Measurements from ENCODE around the gene SHISA5. TPM values are rescaled to one million over a fixed set of nuclear protein-coding genes. Genes with fewer than 3 reads are reported as not detected.

Gene SHISA5, protein sequence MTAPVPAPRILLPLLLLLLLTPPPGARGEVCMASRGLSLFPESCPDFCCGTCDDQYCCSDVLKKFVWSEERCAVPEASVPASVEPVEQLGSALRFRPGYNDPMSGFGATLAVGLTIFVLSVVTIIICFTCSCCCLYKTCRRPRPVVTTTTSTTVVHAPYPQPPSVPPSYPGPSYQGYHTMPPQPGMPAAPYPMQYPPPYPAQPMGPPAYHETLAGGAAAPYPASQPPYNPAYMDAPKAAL
- 93.0 and 94.6 TPM in 2 replicates for total RNA-seq

DNA sequence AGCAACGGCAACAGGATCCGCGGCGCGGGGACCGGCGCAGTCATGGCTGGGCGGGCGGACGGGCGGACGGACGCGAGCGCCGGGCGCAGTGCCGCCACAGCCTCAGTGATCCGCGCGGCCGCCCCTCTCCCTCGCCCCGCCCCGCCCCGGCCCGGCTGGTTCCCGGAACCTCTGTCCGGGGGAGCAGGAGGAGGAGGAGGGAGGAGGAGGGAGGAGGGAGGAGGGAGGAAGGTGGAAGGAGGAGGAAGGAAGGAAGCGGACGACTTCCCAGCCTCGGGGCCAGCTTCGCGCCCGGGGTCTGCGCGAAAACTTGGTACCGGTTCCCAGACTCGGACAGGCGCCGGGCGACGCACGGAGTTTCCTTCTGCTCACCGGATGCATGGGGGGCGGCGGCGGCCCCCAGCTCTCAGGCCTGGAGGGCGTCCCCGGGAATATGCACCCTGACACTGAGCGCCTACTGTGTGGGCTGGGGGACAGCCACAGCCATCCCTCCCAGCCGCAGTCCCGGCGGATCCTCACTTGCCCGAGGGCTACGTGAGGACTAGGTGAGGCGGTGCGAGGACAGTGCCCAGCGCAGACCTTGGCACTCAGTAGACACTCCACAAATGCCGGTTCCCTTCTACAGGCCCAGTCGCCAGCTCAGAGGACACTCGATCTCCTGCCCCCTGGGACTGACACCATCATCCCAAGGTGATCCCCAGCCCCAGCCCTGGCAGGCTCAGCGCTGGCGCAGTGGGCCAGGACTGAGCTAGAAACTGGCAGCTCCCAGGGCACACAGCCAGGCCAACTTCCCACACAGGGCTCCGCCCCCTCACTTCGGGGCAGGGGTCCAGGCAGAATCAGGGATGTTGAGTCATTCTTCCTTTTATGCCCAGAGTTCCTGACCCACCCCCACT, at the start of gene SHISA5:
Gene SHISA5 (minus strand): TSS at position 124 of the 896 bp plus-strand sequence. CDS start 80 bp downstream, at position 44.

DNA sequence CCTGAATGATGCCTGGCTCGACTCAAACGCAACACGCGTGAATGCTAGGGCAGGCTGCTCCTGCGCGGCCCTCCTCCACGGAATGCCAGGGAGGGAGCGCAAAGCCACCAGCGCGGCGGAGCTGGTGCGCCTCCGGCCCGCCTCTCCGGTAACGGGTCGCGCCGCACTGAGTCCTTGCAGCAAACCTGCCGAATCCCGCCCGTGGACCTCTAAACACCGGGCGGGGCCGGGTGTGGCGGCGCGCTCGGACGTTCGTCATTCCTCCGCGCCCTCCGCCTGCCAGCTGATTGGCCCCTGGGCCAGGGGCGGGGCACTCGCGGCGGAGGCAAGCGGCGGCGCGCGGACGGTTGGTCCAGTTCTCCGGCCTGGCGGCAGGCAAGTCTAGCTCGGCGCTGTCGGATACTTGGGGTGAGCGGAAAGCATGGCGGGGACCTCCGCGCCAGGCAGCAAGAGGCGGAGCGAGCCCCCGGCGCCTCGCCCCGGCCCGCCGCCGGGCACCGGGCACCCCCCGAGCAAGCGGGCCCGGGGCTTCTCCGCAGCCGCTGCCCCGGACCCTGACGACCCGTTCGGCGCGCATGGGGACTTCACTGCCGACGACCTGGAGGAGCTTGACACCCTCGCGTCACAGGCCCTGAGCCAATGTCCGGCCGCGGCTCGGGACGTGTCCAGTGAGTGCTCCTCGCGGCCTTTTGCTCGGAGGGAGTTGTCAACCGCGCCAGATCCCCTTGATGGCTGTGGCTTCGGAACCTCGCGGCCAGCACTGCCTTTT, 57.4 kb downstream of the SHISA5 start, which contains the start of gene ATRIP:
Gene ATRIP (plus strand): TSS at position 313 of the 769 bp plus-strand sequence. CDS start 109 bp downstream, at position 422.

DNA sequence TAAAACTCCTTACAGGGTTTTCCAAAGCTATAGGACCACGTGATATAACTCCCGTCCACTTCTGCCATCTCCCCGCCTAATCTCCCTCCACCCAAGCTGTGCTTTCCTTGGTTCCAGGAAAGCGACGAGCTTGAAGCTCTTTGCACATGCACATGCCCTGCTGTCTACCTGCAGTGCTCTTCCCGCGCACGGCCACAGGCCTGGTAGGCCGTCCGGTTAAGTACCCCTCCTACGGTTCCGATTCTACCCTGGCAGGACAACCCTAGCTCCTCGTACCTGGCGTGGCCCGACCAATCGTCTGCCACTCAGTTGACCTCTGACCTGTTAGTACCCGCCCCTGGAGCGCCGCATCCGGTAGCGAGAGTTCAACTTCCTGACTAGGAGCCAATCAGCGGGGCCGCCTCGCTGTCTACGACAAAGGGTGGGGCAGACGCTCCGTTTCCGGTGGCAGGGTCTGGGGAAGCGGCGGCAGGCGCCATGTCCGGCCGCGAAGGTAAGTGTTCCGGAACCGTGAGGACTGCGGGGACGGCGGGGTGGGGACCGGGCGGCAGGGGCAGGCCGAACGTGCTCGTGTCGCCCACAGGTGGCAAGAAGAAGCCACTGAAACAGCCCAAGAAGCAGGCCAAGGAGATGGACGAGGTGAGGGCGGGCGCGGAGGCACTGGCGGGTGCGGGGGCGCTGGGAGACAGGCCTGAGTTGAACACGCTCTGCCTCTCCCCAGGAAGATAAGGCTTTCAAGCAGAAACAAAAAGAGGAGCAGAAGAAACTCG, 64.0 kb downstream of the SHISA5 start, which contains the start of the genes CCDC51 and TMA7:
Gene CCDC51 (minus strand): TSS at position 300 of the 770 bp plus-strand sequence. CDS start 4,991 bp downstream, outside the sequence.
Gene TMA7 (plus strand): TSS at position 438 of the 770 bp plus-strand sequence. CDS start 40 bp downstream, at position 478.

DNA sequence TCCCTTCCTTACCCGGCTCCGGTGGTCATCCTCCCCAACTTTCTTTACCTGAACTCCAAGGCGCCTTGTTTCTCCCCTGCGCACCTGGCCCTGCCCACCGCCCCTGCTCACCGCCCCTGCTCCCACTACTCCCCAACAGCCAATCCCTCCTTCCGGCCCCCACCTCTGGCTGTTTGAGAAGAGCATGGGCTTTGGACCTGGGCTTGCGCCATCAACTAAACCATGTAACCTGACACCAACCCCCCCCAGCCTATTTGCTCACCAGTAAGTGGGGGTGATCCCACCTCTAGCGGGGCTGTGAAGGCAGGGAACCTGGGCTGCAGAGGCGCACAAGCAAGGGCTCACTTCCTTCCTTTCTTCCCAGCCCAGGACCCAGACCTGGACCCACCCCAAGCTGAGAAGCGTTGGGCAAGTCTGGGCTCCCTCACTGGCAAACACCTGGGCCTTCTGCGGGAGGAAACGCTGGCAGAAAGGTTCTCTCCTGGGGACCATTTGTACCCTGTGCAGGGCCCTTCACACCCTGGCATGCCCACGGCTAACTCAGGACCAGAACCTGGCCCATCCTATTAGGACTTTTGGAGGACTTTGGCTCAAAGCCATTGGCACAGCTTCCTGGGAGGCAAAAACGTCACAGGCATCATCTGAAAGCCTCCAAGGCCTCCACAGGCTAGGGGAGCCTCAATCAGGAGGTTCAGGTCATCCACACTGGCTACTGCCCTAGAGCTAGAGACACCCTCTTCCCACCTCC, 73.8 kb downstream of the SHISA5 start, which contains the start of gene PLXNB1:
Gene PLXNB1 (minus strand): TSS at position 127 of the 748 bp plus-strand sequence. CDS start 5,475 bp downstream, outside the sequence.

Small RNA genes within 50 kb of the gene (small RNA-seq; reads per million reads assigned to genes)
- 2.0 reads per million, percentile 78 among the genes with 10 or more reads in this experiment for gene MIR6823

Other genes starting within 250 kb of the SHISA5 start
- 48.5 and 49.5 TPM in 2 replicates for gene NME6, start 202.8 kb downstream of the SHISA5 start, total RNA-seq
- not detected in 2 replicates for gene SPINK8, start 170.5 kb downstream of the SHISA5 start, total RNA-seq
- under 0.01 TPM in 1 of 2 replicates, not detected in the other for gene FBXW12, start 132.0 kb downstream of the SHISA5 start, total RNA-seq
- gene PLXNB1, start 74.1 kb downstream of the SHISA5 start, total RNA-seq = 52.4 and 100 TPM in 2 replicates
- 20.4 and 28.6 TPM in 2 replicates for gene CCDC51, start 64.1 kb downstream of the SHISA5 start, total RNA-seq
- 123 and 182 TPM in 2 replicates for gene TMA7, start 63.9 kb downstream of the SHISA5 start, total RNA-seq
- 5.7 and 7.1 TPM in 2 replicates for gene ATRIP, start 57.4 kb downstream of the SHISA5 start, total RNA-seq
- 87.2 and 116 TPM in 2 replicates for gene PFKFB4, start 52.6 kb upstream of the SHISA5 start, total RNA-seq
- 61.6 and 106 TPM in 2 replicates for gene UCN2, start 59.6 kb upstream of the SHISA5 start, total RNA-seq
- 678 and 886 TPM in 2 replicates for gene COL7A1, start 91.2 kb upstream of the SHISA5 start, total RNA-seq
- gene UQCRC1, start 105.5 kb upstream of the SHISA5 start, total RNA-seq = 380 and 765 TPM in 2 replicates
- gene TMEM89, start 117.6 kb upstream of the SHISA5 start, total RNA-seq = 0.39 TPM in 1 of 2 replicates, not detected in the other
- gene SLC26A6, start 131.3 kb upstream of the SHISA5 start, total RNA-seq = 44.0 and 52.7 TPM in 2 replicates
- gene CELSR3, start 158.7 kb upstream of the SHISA5 start, total RNA-seq = 1.6 and 2.4 TPM in 2 replicates
- 11.4 and 15.3 TPM in 2 replicates for gene NCKIPSD, start 181.7 kb upstream of the SHISA5 start, total RNA-seq
- 69.5 and 105 TPM in 2 replicates for gene IP6K2, start 213.0 kb upstream of the SHISA5 start, total RNA-seq